H1 (cell line): ENCODE measurements around the gene TAX1BP3. TPM values are rescaled to one million over a fixed set of nuclear protein-coding genes. Genes with fewer than 3 reads are reported as not detected.

Experiments used
- CTCF ChIA-PET: fragments of 300-600 bp; sonication (Branson Sonifier 250); formaldehyde crosslinking; loops from one replicate; lab custom pipeline; 2021; ENCODE audit not compliant: partially characterized antibody; lab: Charles Lee
- POLR2A ChIA-PET: fragments of 300-600 bp; sonication (Branson Sonifier 250); formaldehyde crosslinking; loops from one replicate; lab custom pipeline; 2021; ENCODE audit warnings: inconsistent platforms; ENCODE audit not compliant: partially characterized antibody; lab: Charles Lee
- DNase-seq, 2 experiments: peaks; one replicate each; pipeline versions ENCODE4 v3.0.0 to v3.0.0-alpha.2; 2010 to 2022; ENCODE audit warnings: low spot score in 2 of 2, low read depth in 1 of 2, mixed read lengths in 1 of 2
- FAIRE-seq: peaks from 2 replicates; lab custom pipeline; 2011; peaks lifted over from hg19 to GRCh38; lab: Jason Lieb, UNC
- H2AFZ ChIP-seq: 2 replicates; pipeline ENCODE4 v1.8.1; 2012; ENCODE audit warnings: low read length, inconsistent platforms
- H2AK5ac ChIP-seq: 2 replicates; pipeline ENCODE4 v1.6.1; 2013; ENCODE audit warnings: low read depth, low read length
- H2BK120ac ChIP-seq: replicated peaks from 2 replicates; pipeline ENCODE3; 2013; ENCODE audit warnings: low read depth, low read length, inconsistent platforms
- H2BK12ac ChIP-seq: 2 replicates; pipeline ENCODE4 v1.6.1; 2013; ENCODE audit warnings: low read depth, low read length
- H2BK15ac ChIP-seq: 2 replicates; pipeline ENCODE4 v1.6.1; 2013; ENCODE audit warnings: low read length
- H2BK20ac ChIP-seq: 2 replicates; pipeline ENCODE4 v1.6.1; 2013; ENCODE audit warnings: low read length
- H2BK5ac ChIP-seq: 2 replicates; pipeline ENCODE4 v1.6.1; 2013; ENCODE audit warnings: low read depth, low read length
- H3K14ac ChIP-seq: 2 replicates; pipeline ENCODE4 v1.6.1; 2013; ENCODE audit warnings: inconsistent platforms; ENCODE audit not compliant: insufficient read length
- H3K18ac ChIP-seq: 2 replicates; pipeline ENCODE4 v1.6.1; 2013; ENCODE audit warnings: low read length; ENCODE audit errors: extremely low read depth
- H3K23ac ChIP-seq: 2 replicates; pipeline ENCODE4 v1.6.1; 2013; ENCODE audit warnings: inconsistent platforms; ENCODE audit not compliant: insufficient read length
- H3K23me2 ChIP-seq: 2 replicates; pipeline ENCODE4 v1.6.1; 2013; ENCODE audit warnings: low read depth, low read length
- H3K27ac ChIP-seq: 2 replicates; pipeline ENCODE4 v1.6.1; 2011; ENCODE audit warnings: low read depth, low read length, inconsistent platforms
- H3K27me3 ChIP-seq, 4 experiments: replicated peaks in 1 of 4; 1 replicate in 1 of 4; 2 replicates in 3 of 4; pipeline versions ENCODE4 v1.6.1 to v1.8.1; 2011 to 2013; ENCODE audit warnings: low read length in 3 of 4, mild to moderate bottlenecking in 3 of 4, inconsistent platforms in 2 of 4, mixed read lengths in 2 of 4, moderate library complexity in 1 of 4; ENCODE audit not compliant: control insufficient read depth in 3 of 4, insufficient read depth in 3 of 4; ENCODE audit errors: extremely low read depth in 1 of 4
- H3K36me3 ChIP-seq, 4 experiments: 2 replicates each; pipeline versions ENCODE4 v1.6.1 to v1.8.1; 2011 to 2013; ENCODE audit warnings: mild to moderate bottlenecking in 4 of 4, low read length in 3 of 4, moderate library complexity in 2 of 4, control low read depth in 1 of 4, inconsistent platforms in 1 of 4; ENCODE audit not compliant: insufficient read depth in 4 of 4, control insufficient read depth in 2 of 4
- H3K4ac ChIP-seq: replicated peaks from 2 replicates; pipeline ENCODE3; 2013; ENCODE audit warnings: low read length, low read depth, mixed read lengths, inconsistent platforms; ENCODE audit not compliant: insufficient read length
- H3K4me1 ChIP-seq, 4 experiments: replicated peaks in 1 of 4; 1 replicate in 1 of 4; 2 replicates in 3 of 4; pipeline versions ENCODE4 v1.6.1 to v1.8.1; 2011 to 2013; ENCODE audit warnings: low read length in 3 of 4, inconsistent platforms in 2 of 4, mixed read lengths in 1 of 4; ENCODE audit not compliant: insufficient read depth in 4 of 4, control insufficient read depth in 3 of 4
- H3K4me2 ChIP-seq, 2 experiments: 2 replicates each; pipeline versions ENCODE4 v1.6.1 to v1.8.1; 2011 to 2013; ENCODE audit warnings: low read depth in 2 of 2, low read length in 2 of 2, control low read depth in 1 of 2, inconsistent platforms in 1 of 2, mild to moderate bottlenecking in 1 of 2; ENCODE audit not compliant: insufficient read depth in 1 of 2
- H3K4me3 ChIP-seq, 4 experiments: fragments of 200-600, 300-600 bp in 1 of 4; sonication (generic), shearing (Covaris generic), sonication (Bioruptor Twin) in 1 of 4; 2 replicates each; pipeline versions ENCODE4 v1.5.1 to v1.8.1; 2011 to 2016; ENCODE audit warnings: low read length in 4 of 4, low read depth in 3 of 4, control low read depth in 2 of 4, inconsistent platforms in 2 of 4, mild to moderate bottlenecking in 2 of 4, mixed read lengths in 1 of 4, moderate library complexity in 1 of 4; ENCODE audit not compliant: insufficient read depth in 2 of 4; ENCODE audit errors: extremely low read depth in 1 of 4
- H3K56ac ChIP-seq: replicated peaks from 2 replicates; pipeline ENCODE3; 2013; ENCODE audit warnings: low read depth, mild to moderate bottlenecking, mixed read lengths, low read length, inconsistent platforms; ENCODE audit not compliant: insufficient read length
- H3K79me1 ChIP-seq: 2 replicates; pipeline ENCODE4 v1.6.1; 2013; ENCODE audit warnings: low read depth, low read length, control low read depth
- H3K79me2 ChIP-seq, 2 experiments: 2 replicates each; pipeline versions ENCODE4 v1.6.1 to v1.8.1; 2012 to 2013; ENCODE audit warnings: low read length in 2 of 2, mild to moderate bottlenecking in 2 of 2, inconsistent platforms in 1 of 2; ENCODE audit not compliant: insufficient read depth in 2 of 2, control insufficient read depth in 1 of 2
- H3K9ac ChIP-seq, 4 experiments: replicated peaks in 1 of 4; 1 replicate in 1 of 4; 2 replicates in 3 of 4; pipeline versions ENCODE4 v1.6.1 to v1.8.1; 2011 to 2013; ENCODE audit warnings: low read depth in 3 of 4, low read length in 3 of 4, control low read depth in 2 of 4, mild to moderate bottlenecking in 2 of 4, moderate library complexity in 2 of 4, inconsistent platforms in 1 of 4; ENCODE audit errors: extremely low read depth in 1 of 4
- H3K9me3 ChIP-seq, 2 experiments: 2 replicates each; pipeline versions ENCODE4 v1.6.1 to v1.8.1; 2012 to 2013; ENCODE audit warnings: mild to moderate bottlenecking in 2 of 2, moderate library complexity in 2 of 2, control low read depth in 1 of 2, inconsistent platforms in 1 of 2, low read depth in 1 of 2, low read length in 1 of 2, mixed read lengths in 1 of 2; ENCODE audit not compliant: insufficient read depth in 2 of 2
- H4K20me1 ChIP-seq, 2 experiments: replicated peaks in 1 of 2; 2 replicates each; pipeline versions ENCODE3 to v1.8.1; 2011 to 2013; ENCODE audit warnings: inconsistent platforms in 2 of 2, low read length in 2 of 2, mild to moderate bottlenecking in 1 of 2; ENCODE audit not compliant: insufficient read depth in 2 of 2, control insufficient read depth in 1 of 2
- H4K5ac ChIP-seq: 2 replicates; pipeline ENCODE4 v1.6.1; 2013; ENCODE audit warnings: low read length, low read depth, mixed read lengths, inconsistent platforms; ENCODE audit not compliant: insufficient read length
- H4K8ac ChIP-seq: 2 replicates; pipeline ENCODE4 v1.8.0; 2013; ENCODE audit warnings: mild to moderate bottlenecking, moderate library complexity, low read length, inconsistent platforms; ENCODE audit not compliant: insufficient read depth; ENCODE audit errors: extremely low read depth
- H4K91ac ChIP-seq: replicated peaks from 2 replicates; pipeline ENCODE3; 2013; ENCODE audit warnings: low read length, mixed read lengths, inconsistent platforms; ENCODE audit not compliant: insufficient read length
- ASH2L ChIP-seq: fragments of 200-600, 300-600 bp; sonication (generic); IDR thresholded peaks from one replicate; pipeline ENCODE4 v1.7.1; 2017; ENCODE audit warnings: low read length
- CBX5 ChIP-seq: fragments of 300-800, 300-1000 bp; sonication (generic); IDR thresholded peaks from 2 replicates; pipeline ENCODE4 v1.7.1; 2016; ENCODE audit warnings: antibody characterized with exemption, low read length, low read depth
- CHD2 ChIP-seq: IDR thresholded peaks from 2 replicates; pipeline ENCODE4 v1.6.1; 2012; ENCODE audit warnings: low read length, improper control_type of control experiment
- CREB1 ChIP-seq: IDR thresholded peaks from 2 replicates; pipeline ENCODE4 v1.6.1; 2012; ENCODE audit warnings: inconsistent platforms
- FOSL1 ChIP-seq: IDR thresholded peaks from 2 replicates; pipeline ENCODE4 v1.6.1; 2011; ENCODE audit warnings: mild to moderate bottlenecking, low read depth, low read length, moderate library complexity; ENCODE audit not compliant: insufficient read depth
- HDAC6 ChIP-seq: IDR thresholded peaks from one replicate; pipeline ENCODE4 v1.7.1; 2012; ENCODE audit warnings: low read depth, mild to moderate bottlenecking, inconsistent platforms, low read length, moderate library complexity
- KDM5A ChIP-seq: fragments of 200-600 bp; IDR thresholded peaks from 2 replicates; pipeline ENCODE4 v1.7.1; 2012; ENCODE audit warnings: mild to moderate bottlenecking, low read length, inconsistent platforms, mixed read lengths
- POLR2A ChIP-seq, 2 experiments: IDR thresholded peaks; 1 replicate in 1 of 2; 2 replicates in 1 of 2; pipeline ENCODE4 v1.6.1; 2011; ENCODE audit warnings: low read depth in 2 of 2, low read length in 2 of 2, mild to moderate bottlenecking in 2 of 2; ENCODE audit errors: control extremely low read depth in 1 of 2
- POU5F1 ChIP-seq: IDR thresholded peaks from 2 replicates; pipeline ENCODE4 v1.6.1; 2011; ENCODE audit warnings: low read depth, mild to moderate bottlenecking, low read length, moderate library complexity
- RAD21 ChIP-seq, 2 experiments: IDR thresholded peaks in 1 of 2; conservative IDR thresholded peaks in 1 of 2; 2 replicates each; pipeline ENCODE4 v1.6.1; 2011; ENCODE audit warnings: low read depth in 2 of 2, low read length in 2 of 2, improper control_type of control experiment in 1 of 2, inconsistent platforms in 1 of 2, mild to moderate bottlenecking in 1 of 2, moderate library complexity in 1 of 2
- RFX5 ChIP-seq: IDR thresholded peaks from 2 replicates; pipeline ENCODE4 v1.6.1; 2011; ENCODE audit warnings: low read depth, low read length, improper control_type of control experiment, borderline replicate concordance
- SIRT6 ChIP-seq: IDR thresholded peaks from one replicate; pipeline ENCODE4 v1.7.1; 2012; ENCODE audit warnings: low read length, inconsistent platforms
- SP1 ChIP-seq: IDR thresholded peaks from 2 replicates; pipeline ENCODE4 v1.6.1; 2011; ENCODE audit warnings: low read depth, low read length
- SUZ12 ChIP-seq: fragments of 200-600 bp; sonication (generic); IDR thresholded peaks from 2 replicates; pipeline ENCODE4 v1.6.1; 2012; ENCODE audit warnings: mild to moderate bottlenecking, inconsistent platforms, low read length, moderate library complexity, mixed read lengths
- USF2 ChIP-seq: IDR thresholded peaks from 2 replicates; pipeline ENCODE4 v1.6.1; 2011; ENCODE audit warnings: low read length, improper control_type of control experiment
- WGBS, 2 experiments: shearing (Covaris generic) in 1 of 2; methylation state at CpG; one replicate each; pipeline versions ENCODE4 v1.1.6 to v1.1.7; 2013 to 2015; ENCODE audit warnings: low lambda C conversion rate in 2 of 2, mixed read lengths in 2 of 2, inconsistent platforms in 1 of 2, low coverage in 1 of 2, missing lambda C conversion rate in 1 of 2; ENCODE audit not compliant: insufficient replicate concordance in 2 of 2, insufficient coverage in 1 of 2, insufficient read length in 1 of 2; ENCODE audit errors: extremely low coverage in 1 of 2, missing lambda C conversion rate in 1 of 2; 5-methylcytosine and 5-hydroxymethylcytosine counted together
- polyA plus RNA-seq, 7 experiments: library from polyadenylated mRNA; depleted of rRNA in 3 of 7; stranded (reverse) in 5 of 7; unstranded in 2 of 7; fragments of >200 nt in 5 of 7; fragments of 200-250 nt in 2 of 7; gene quantifications; 1 replicate in 5 of 7; 2 replicates in 1 of 7; 4 replicates in 1 of 7; pipeline versions ENCODE4 v1.2.1 to v1.2.3, GENCODE V29; 2011 to 2013; ENCODE audit warnings: missing spikeins in 2 of 7, mixed read lengths in 2 of 7
- total RNA-seq: library from RNA; stranded (reverse); fragmentation: NEBNext Ultra II Directional; extraction: Animal tissue kit (Norgen Biotek cat#: 25700); gene quantifications from 2 replicates; pipeline ENCODE4 v1.2.1, GENCODE V29; 2021

TAX1BP3 gene
- total and polyA plus RNA-seq, 2 of the 8 experiments (the other 6 are each of a cell fraction or from before 2014, with no cell fraction given), result 65.3 to 81.8 TPM

DNA sequence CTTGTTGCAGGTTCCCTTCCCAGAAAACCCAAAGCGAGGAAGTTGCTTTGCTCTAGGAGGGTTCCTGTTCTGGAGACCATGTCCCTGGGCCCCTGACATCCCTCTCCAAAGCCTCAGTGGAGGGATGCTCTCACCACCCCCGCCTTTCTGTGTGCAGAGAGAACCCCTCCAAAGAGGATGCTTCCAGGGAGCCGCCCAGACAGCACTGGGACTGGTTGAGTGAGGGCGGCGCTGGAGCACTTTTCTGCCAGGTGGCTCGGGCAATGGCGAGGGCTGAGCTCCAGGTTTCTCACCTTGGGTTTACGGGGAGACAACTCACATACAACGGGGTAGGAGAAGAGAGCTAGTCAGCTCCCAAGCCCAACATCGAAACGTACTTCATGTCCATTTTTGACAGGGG, 7.5 kb upstream of the TAX1BP3 start:
- no peak overlapping the region for H3K4me3 ChIP-seq
- peaks cover 0 to 2% (median 0%) of the 10 kb centered on the region in 4 experiments; a peak in 2 of 7 replicates for H3K4me1 ChIP-seq
- 80% methylated on average over 11 of the region's 11 CpGs; no CpG with 5 or more reads in 1 of the 2 experiments for whole genome bisulfite sequencing, 2 experiments
- no peak overlapping the region for H2BK20ac ChIP-seq
- FAIRE-seq (no peak), DNase-seq (no peak)
- no peak overlapping the region for H3K4me2 ChIP-seq
- no peak overlapping the region for H3K23ac ChIP-seq
- H3K4ac ChIP-seq, result no peak overlapping the region
- peaks cover 0 to 3% of the 10 kb centered on the region in 2 experiments for H4K20me1 ChIP-seq
- H3K14ac ChIP-seq, result no peak overlapping the region
- no peak overlapping the region for H3K27ac ChIP-seq
- H2AFZ ChIP-seq, result no peak overlapping the region
- H2BK5ac ChIP-seq, result no peak overlapping the region
- no peak overlapping the region for H4K8ac ChIP-seq
- no peak overlapping the region for H4K91ac ChIP-seq
- no peaks in the 10 kb centered on the region for H3K9me3 ChIP-seq
- no peaks in the 10 kb centered on the region for H3K79me1 ChIP-seq
- no peak overlapping the region for H3K18ac ChIP-seq
- no peaks in the 10 kb centered on the region for H3K79me2 ChIP-seq
- H2BK120ac ChIP-seq, result no peak overlapping the region
- 0 out of 7 replicates have a peak, but pooled peaks cover 0 to 2% (median 0%) of the 10 kb centered on the region in 4 experiments for H3K27me3 ChIP-seq
- no peak overlapping the region for H3K9ac ChIP-seq
- no peaks in the 10 kb centered on the region for H3K23me2 ChIP-seq
- POLR2A ChIA-PET, result interaction anchor here (1.1 kb wide), 1 partner anchor 9 kb away, joined by 4 read pairs; no protein-coding TSS in a partner anchor
- no peaks in the 10 kb centered on the region; a peak in 1 of 8 replicates for H3K36me3 ChIP-seq
- CTCF ChIA-PET, result interaction anchor here (1.4 to 4.2 kb wide), 2 partner anchors 15 to 18 kb away, joined by 4 to 29 read pairs; no protein-coding TSS in a partner anchor
- no peak overlapping the region for H3K56ac ChIP-seq
- H2BK12ac ChIP-seq, result no peak overlapping the region
- H2BK15ac ChIP-seq, result no peak overlapping the region
- H2AK5ac ChIP-seq, result no peak overlapping the region
- no peak overlapping the region for H4K5ac ChIP-seq
- no peak for TF ChIP-seq CHD2
- TF ChIP-seq SP1, result no peak
- TF ChIP-seq USF2, result no peak
- TF ChIP-seq POLR2A (IDR thresholded peaks at IDR 0.05; ENCODE audit: control extremely low read depth in 1 of 2, low read depth in 2 of 2, low read length in 2 of 2), result no peak
- no peak for TF ChIP-seq RAD21 (IDR thresholded peaks at IDR 0.05 in 1 of 2, conservative IDR thresholded peaks at IDR 0.05 in 1 of 2; ENCODE audit: low read depth in 2 of 2, low read length in 2 of 2)
- TF ChIP-seq ASH2L, result no peak
- no peak for TF ChIP-seq CREB1
- TF ChIP-seq SIRT6, result no peak
- no peak for TF ChIP-seq RFX5
- no peak for TF ChIP-seq POU5F1
- no peak for TF ChIP-seq CBX5
- TF ChIP-seq FOSL1, result no peak
- TF ChIP-seq HDAC6, result no peak
- no peak for TF ChIP-seq SUZ12
- no peak for TF ChIP-seq KDM5A
